Measurements from ENCODE around the gene ASRGL1. TPM values are rescaled to one million over a fixed set of nuclear protein-coding genes. Genes with fewer than 3 reads are reported as not detected.
A peak's percentile ranks its signal among the peaks of the same experiment; 100 is the strongest.

The ASRGL1 gene
- total RNA-seq, 1 donor from 2014 or later, result 4.6 TPM

DNA sequence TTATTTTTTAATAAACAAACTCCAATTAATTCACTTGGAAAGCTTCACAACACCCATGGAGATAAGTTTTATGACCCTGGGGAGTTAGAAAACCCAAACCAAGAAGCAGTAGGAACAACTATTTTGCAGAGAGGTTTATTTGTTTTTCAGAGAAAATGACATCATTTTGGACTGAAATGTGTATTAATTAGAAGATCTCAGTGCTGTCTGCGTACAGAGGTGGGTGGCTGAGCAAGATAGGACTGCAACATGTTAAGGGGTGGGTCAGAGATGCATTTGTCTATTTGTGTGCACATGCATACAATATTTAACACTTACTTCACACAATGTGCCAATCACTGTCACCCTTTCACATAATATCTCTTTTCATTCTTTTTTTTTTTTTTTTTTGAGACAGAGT lies 82.7 kb downstream of the ASRGL1 start:
- H3K4me1 ChIP-seq, result no peaks in the 10 kb centered on the region
- no peak for DNase-seq
- TF ChIP-seq, protein P1, sequence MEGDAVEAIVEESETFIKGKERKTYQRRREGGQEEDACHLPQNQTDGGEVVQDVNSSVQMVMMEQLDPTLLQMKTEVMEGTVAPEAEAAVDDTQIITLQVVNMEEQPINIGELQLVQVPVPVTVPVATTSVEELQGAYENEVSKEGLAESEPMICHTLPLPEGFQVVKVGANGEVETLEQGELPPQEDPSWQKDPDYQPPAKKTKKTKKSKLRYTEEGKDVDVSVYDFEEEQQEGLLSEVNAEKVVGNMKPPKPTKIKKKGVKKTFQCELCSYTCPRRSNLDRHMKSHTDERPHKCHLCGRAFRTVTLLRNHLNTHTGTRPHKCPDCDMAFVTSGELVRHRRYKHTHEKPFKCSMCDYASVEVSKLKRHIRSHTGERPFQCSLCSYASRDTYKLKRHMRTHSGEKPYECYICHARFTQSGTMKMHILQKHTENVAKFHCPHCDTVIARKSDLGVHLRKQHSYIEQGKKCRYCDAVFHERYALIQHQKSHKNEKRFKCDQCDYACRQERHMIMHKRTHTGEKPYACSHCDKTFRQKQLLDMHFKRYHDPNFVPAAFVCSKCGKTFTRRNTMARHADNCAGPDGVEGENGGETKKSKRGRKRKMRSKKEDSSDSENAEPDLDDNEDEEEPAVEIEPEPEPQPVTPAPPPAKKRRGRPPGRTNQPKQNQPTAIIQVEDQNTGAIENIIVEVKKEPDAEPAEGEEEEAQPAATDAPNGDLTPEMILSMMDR (IDR thresholded peaks at IDR 0.05; ENCODE audit: borderline replicate concordance), result no peak
- H3K27me3 ChIP-seq (ENCODE audit: low read depth), result no peaks in the 10 kb centered on the region
- H3K27ac ChIP-seq (replicated peaks), result peak overlapping the region; percentile 64
- no peaks in the 10 kb centered on the region for H3K9me3 ChIP-seq (replicated peaks)
- no peak overlapping the region for H3K4me3 ChIP-seq
- no peaks in the 10 kb centered on the region for H3K36me3 ChIP-seq
- intact Hi-C loops (cut with micrococcal nuclease), result loop anchor here (10.0 kb wide), 1 partner anchor 125 kb away; the partner anchor contains the start of gene AHNAK

DNA sequence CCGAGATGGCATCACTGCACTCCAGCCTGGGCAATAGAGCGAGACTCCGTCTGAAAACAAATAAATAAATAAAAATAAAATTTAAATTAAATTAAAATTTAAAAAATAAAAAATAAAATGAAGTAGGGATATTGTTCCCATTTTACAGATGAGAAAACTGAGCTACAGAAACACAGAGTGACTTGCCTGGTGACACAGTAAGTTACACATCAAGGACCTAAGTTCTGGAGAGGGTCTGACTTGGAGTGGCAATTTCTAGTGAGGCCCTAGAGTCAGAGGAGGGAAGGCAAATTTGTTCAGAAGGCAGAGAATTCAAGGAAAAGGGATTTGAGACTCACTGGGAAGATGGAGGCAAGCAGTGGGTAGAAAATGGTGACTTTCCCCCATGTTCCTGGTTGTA lies 83.6 kb downstream of the ASRGL1 start:
- TF ChIP-seq, protein P1 (IDR thresholded peaks at IDR 0.05; ENCODE audit: borderline replicate concordance), result no peak
- intact Hi-C loops (cut with micrococcal nuclease), result loop anchor here (10.0 kb wide), 1 partner anchor 124 kb away; the partner anchor contains the start of gene AHNAK
- no peaks in the 10 kb centered on the region for H3K27me3 ChIP-seq (ENCODE audit: low read depth)
- no peak overlapping the region for H3K27ac ChIP-seq (replicated peaks)
- DNase-seq, result no peak
- no peaks in the 10 kb centered on the region for H3K4me1 ChIP-seq
- H3K36me3 ChIP-seq, result no peaks in the 10 kb centered on the region
- no peak overlapping the region for H3K4me3 ChIP-seq
- no peaks in the 10 kb centered on the region for H3K9me3 ChIP-seq (replicated peaks)

DNA sequence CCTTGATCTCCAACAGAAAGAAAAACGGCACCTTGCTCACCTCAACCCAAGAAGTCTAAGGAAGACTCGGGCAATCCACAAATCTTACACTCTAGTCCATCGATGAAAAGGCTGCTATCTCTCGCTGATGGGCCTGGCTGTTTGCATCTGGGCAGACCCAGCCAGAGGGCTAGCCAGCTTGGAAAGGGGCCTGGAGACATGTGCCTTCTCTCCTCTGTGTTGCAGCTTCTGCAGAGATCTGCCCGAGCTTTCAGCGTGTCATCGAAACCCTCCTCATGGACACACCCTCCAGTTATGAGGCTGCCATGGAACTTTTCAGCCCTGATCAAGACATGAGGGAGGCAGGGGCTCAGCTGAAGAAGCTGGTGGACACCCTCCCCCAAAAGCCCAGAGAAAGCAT lies 84.7 kb downstream of the ASRGL1 start:
- no peak overlapping the region for H3K27ac ChIP-seq (replicated peaks)
- DNase-seq, result no peak
- intact Hi-C loops (cut with micrococcal nuclease), result loop anchor here (10.0 kb wide), 1 partner anchor 123 kb away; the partner anchor contains the start of gene AHNAK

DNA sequence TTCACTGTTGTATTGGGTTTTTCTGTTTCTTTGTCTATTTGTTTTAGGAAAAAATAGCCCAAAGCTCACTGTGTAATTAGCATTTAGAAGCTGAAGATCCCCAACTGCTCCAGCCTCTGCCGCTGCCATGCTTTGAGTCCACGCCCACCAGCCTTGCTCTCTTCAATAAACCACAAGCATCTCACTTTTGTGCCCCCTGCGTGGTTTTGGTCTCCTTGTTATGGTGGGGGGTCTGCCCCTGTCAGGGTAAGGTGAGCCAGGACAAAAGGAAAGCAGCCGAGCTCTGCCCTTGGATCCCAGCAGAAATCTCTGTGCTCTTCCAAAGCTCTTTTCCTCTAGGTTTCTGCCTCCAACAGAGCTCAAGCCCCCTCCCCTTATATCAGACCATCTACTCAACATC lies 85.8 kb downstream of the ASRGL1 start:
- DNase-seq, result no peak
- Histone ChIP-seq H3K27ac (replicated peaks) (no peak overlapping the region), H3K36me3 (no peaks in the 10 kb centered on the region), H3K27me3 (ENCODE audit: low read depth) (no peaks in the 10 kb centered on the region), H3K4me1 (no peaks in the 10 kb centered on the region), H3K9me3 (replicated peaks) (no peaks in the 10 kb centered on the region), H3K4me3 (no peak overlapping the region)
- TF ChIP-seq, protein P1 (IDR thresholded peaks at IDR 0.05; ENCODE audit: borderline replicate concordance), result no peak
- intact Hi-C loops (cut with micrococcal nuclease), result loop anchor here (10.0 kb wide), 1 partner anchor 122 kb away; the partner anchor contains the start of gene AHNAK

More for the DNA sequence above, 84.7 kb downstream of the ASRGL1 start:
- no peaks in the 10 kb centered on the region for H3K36me3 ChIP-seq
- H3K9me3 ChIP-seq (replicated peaks), result no peaks in the 10 kb centered on the region
- no peak overlapping the region for H3K4me3 ChIP-seq
- no peaks in the 10 kb centered on the region for H3K27me3 ChIP-seq (ENCODE audit: low read depth)
- no peaks in the 10 kb centered on the region for H3K4me1 ChIP-seq
- TF ChIP-seq, protein P1 (IDR thresholded peaks at IDR 0.05; ENCODE audit: borderline replicate concordance), result no peak

DNA sequence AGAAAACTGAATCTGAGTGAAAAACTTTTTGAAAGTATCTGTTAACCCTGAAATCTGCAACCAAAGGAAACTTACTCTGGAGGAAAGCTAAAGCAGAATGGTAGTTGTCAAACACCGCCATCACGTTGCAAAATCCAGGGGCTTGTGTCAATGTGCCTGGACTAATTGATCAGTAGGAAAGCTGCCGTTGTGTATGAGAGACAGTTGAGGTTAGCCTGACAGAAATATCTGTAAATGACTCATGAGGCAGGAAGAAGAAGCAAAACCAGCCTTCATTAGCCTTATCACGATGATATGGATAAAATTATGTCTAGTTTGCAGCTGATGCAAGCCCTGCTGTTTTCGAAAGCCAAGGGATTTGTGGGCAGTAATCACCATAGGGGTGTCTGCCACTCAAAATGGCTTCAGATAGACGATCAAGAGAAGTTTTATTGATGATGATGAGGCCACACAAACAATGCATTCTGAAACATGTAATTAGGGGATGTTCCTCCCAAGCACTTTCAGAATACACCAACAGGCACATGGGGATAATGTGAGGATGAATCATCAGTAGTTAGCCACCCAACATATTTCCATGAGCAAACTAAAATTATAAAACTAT lies 90.5 kb downstream of the ASRGL1 start:
- Histone ChIP-seq H3K9me3 (replicated peaks) (no peaks in the 10 kb centered on the region), H3K27ac (replicated peaks) (no peak overlapping the region), H3K27me3 (ENCODE audit: low read depth) (no peaks in the 10 kb centered on the region), H3K4me3 (no peak overlapping the region), H3K4me1 (peaks cover 9% of the 10 kb centered on the region), H3K36me3 (no peaks in the 10 kb centered on the region)
- DNase-seq, result no peak
- intact Hi-C loops (cut with micrococcal nuclease), result loop anchor here (10.0 kb wide), 1 partner anchor 117 kb away; the partner anchor contains the start of gene AHNAK
- TF ChIP-seq, protein P1 (IDR thresholded peaks at IDR 0.05; ENCODE audit: borderline replicate concordance), result no peak

Data from left ventricle myocardium inferior (tissue), 1 donor.